Measurements from ENCODE around the gene RPS6KA6.

DNA sequence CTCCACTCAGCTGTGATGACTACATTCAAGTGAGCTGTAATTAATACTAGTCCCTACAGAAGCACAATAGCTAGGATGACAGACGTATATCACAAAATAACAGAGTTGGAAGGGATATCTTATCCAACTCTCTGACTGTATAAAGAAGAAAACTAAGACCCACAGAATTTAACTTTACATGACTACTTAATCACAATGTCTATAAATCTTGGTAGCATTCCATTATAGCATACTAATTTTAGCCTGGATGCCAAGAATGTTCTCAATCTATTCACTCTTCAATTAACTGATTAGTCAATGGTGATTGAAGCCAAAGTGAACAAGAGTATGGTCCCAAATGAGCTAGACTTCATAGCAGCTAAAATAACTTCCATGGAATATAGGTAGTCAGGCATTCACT is 31.2 kb downstream of the RPS6KA6 start:
- no peak for TF ChIP-seq TOX (CRISPR knock-in tag; IDR thresholded peaks at IDR 0.05; ENCODE audit: borderline replicate concordance)
- TF ChIP-seq ARNTL (CRISPR knock-in tag; IDR thresholded peaks at IDR 0.05; ENCODE audit: borderline replicate concordance, low read depth): no peak
- TF ChIP-seq, protein P1, sequence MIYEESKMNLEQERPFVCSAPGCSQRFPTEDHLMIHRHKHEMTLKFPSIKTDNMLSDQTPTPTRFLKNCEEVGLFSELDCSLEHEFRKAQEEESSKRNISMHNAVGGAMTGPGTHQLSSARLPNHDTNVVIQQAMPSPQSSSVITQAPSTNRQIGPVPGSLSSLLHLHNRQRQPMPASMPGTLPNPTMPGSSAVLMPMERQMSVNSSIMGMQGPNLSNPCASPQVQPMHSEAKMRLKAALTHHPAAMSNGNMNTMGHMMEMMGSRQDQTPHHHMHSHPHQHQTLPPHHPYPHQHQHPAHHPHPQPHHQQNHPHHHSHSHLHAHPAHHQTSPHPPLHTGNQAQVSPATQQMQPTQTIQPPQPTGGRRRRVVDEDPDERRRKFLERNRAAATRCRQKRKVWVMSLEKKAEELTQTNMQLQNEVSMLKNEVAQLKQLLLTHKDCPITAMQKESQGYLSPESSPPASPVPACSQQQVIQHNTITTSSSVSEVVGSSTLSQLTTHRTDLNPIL (CRISPR knock-in tag; IDR thresholded peaks at IDR 0.05; ENCODE audit: low read depth): no peak
- TF ChIP-seq ZNF565 (CRISPR knock-in tag; conservative IDR thresholded peaks at IDR 0.05; ENCODE audit: low read depth): no peak
- TF ChIP-seq ZNF70 (CRISPR knock-in tag; IDR thresholded peaks at IDR 0.05): no peak
- TF ChIP-seq, protein P2, sequence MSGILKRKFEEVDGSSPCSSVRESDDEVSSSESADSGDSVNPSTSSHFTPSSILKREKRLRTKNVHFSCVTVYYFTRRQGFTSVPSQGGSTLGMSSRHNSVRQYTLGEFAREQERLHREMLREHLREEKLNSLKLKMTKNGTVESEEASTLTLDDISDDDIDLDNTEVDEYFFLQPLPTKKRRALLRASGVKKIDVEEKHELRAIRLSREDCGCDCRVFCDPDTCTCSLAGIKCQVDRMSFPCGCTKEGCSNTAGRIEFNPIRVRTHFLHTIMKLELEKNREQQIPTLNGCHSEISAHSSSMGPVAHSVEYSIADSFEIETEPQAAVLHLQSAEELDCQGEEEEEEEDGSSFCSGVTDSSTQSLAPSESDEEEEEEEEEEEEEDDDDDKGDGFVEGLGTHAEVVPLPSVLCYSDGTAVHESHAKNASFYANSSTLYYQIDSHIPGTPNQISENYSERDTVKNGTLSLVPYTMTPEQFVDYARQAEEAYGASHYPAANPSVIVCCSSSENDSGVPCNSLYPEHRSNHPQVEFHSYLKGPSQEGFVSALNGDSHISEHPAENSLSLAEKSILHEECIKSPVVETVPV (CRISPR knock-in tag; IDR thresholded peaks at IDR 0.05): no peak
- TF ChIP-seq SNAI2 (CRISPR knock-in tag; IDR thresholded peaks at IDR 0.05): no peak
- TF ChIP-seq ZC3H10 (CRISPR knock-in tag; IDR thresholded peaks at IDR 0.05): no peak
